IMR-90 (cell line): ENCODE data around the gene ZNF554. TPM values are rescaled to one million over a fixed set of nuclear protein-coding genes. Genes with fewer than 3 reads are reported as not detected.

ENCODE experiments used
- ATAC-seq: fragments of 200-7000 bp; cut with Tn5 transposase; 2 replicates; pipeline ENCODE4 v1.9.1; 2020; ENCODE audit warnings: low read depth, mild to moderate bottlenecking, moderate library complexity
- BruUV-seq: library from RNA; stranded (reverse); fragments of 400-500 nt; replicated peaks from 2 replicates; lab custom pipeline; 2021; lab: Mats Ljungman, UMichigan
- CTCF ChIA-PET: fragments of 300-600 bp; formaldehyde crosslinking; extraction: SDS; loops from one replicate; lab custom pipeline; 2021; ENCODE audit warnings: antibody characterized with exemption; lab: Yijun Ruan, JAX
- POLR2A ChIA-PET: fragments of 300-600 bp; sonication (Branson Sonifier 250); formaldehyde crosslinking; loops from one replicate; lab custom pipeline; 2022; ENCODE audit warnings: antibody characterized with exemption; ENCODE audit not compliant: unreplicated experiment; lab: Charles Lee
- DNase-seq: peaks from one replicate; pipeline ENCODE4 v3.0.0; 2013
- H2AFZ ChIP-seq: replicated peaks from 2 replicates; pipeline ENCODE3; 2013; ENCODE audit warnings: low read length, mild to moderate bottlenecking; ENCODE audit not compliant: poor library complexity
- H2AK5ac ChIP-seq: 2 replicates; pipeline ENCODE4 v1.6.1; 2013; ENCODE audit warnings: low read depth, low read length, inconsistent platforms
- H2AK9ac ChIP-seq: replicated peaks from 2 replicates; pipeline ENCODE3; 2013; ENCODE audit warnings: mild to moderate bottlenecking, low read depth, low read length, moderate library complexity; ENCODE audit not compliant: poor library complexity
- H2BK120ac ChIP-seq: 2 replicates; pipeline ENCODE4 v1.6.1; 2013; ENCODE audit warnings: low read depth, low read length, inconsistent platforms
- H2BK15ac ChIP-seq: 3 replicates; pipeline ENCODE4 v1.6.1; 2013; ENCODE audit warnings: low read depth, low read length, inconsistent platforms
- H2BK20ac ChIP-seq: 2 replicates; pipeline ENCODE4 v1.6.1; 2013; ENCODE audit warnings: low read depth, mild to moderate bottlenecking, inconsistent platforms, low read length, moderate library complexity
- H2BK5ac ChIP-seq: 2 replicates; pipeline ENCODE4 v1.6.1; 2013; ENCODE audit warnings: mild to moderate bottlenecking, low read depth, low read length, inconsistent platforms; ENCODE audit not compliant: poor library complexity, severe bottlenecking
- H3K14ac ChIP-seq: replicated peaks from 2 replicates; pipeline ENCODE4 v1.6.1; 2013; ENCODE audit warnings: low read depth, low read length, inconsistent platforms
- H3K18ac ChIP-seq: 2 replicates; pipeline ENCODE4 v1.6.1; 2013; ENCODE audit warnings: low read depth, low read length, control low read depth
- H3K23ac ChIP-seq: 2 replicates; pipeline ENCODE4 v1.6.1; 2013; ENCODE audit warnings: low read depth, low read length, inconsistent platforms
- H3K27ac ChIP-seq: 2 replicates; pipeline ENCODE4 v1.5.1; 2013; ENCODE audit warnings: mild to moderate bottlenecking, control low read depth, low read length; ENCODE audit not compliant: insufficient read depth
- H3K27me3 ChIP-seq: 2 replicates; pipeline ENCODE4 v1.6.1; 2013; ENCODE audit warnings: low read length; ENCODE audit not compliant: control insufficient read depth, insufficient read depth
- H3K36me3 ChIP-seq: 2 replicates; pipeline ENCODE4 v1.6.1; 2013; ENCODE audit warnings: low read length, mixed read lengths; ENCODE audit not compliant: control insufficient read depth, insufficient read depth
- H3K4ac ChIP-seq: 2 replicates; pipeline ENCODE4 v1.6.1; 2013; ENCODE audit warnings: low read depth, low read length, inconsistent platforms
- H3K4me1 ChIP-seq: 2 replicates; pipeline ENCODE4 v1.6.1; 2013; ENCODE audit warnings: low read length, mixed read lengths; ENCODE audit not compliant: control insufficient read depth, insufficient read depth
- H3K4me2 ChIP-seq: 2 replicates; pipeline ENCODE4 v1.6.1; 2013; ENCODE audit warnings: low read depth, mild to moderate bottlenecking, control low read depth, low read length, moderate library complexity
- H3K4me3 ChIP-seq: 2 replicates; pipeline ENCODE4 v1.5.1; 2013; ENCODE audit warnings: low read depth, mild to moderate bottlenecking, control low read depth, low read length, moderate library complexity; ENCODE audit not compliant: insufficient read depth
- H3K56ac ChIP-seq: 2 replicates; pipeline ENCODE4 v1.6.1; 2013; ENCODE audit warnings: low read length, inconsistent platforms; ENCODE audit not compliant: insufficient read depth; ENCODE audit errors: extremely low read depth
- H3K79me1 ChIP-seq, 2 experiments: 2 replicates each; pipeline ENCODE4 v1.6.1; 2013; ENCODE audit warnings: low read length in 2 of 2, inconsistent platforms in 1 of 2, low read depth in 1 of 2
- H3K9ac ChIP-seq: 2 replicates; pipeline ENCODE4 v1.6.1; 2013; ENCODE audit warnings: low read depth, low read length, control low read depth
- H3K9me1 ChIP-seq: 2 replicates; pipeline ENCODE4 v1.6.1; 2013; ENCODE audit warnings: low read length, inconsistent platforms; ENCODE audit not compliant: insufficient read depth
- H3K9me3 ChIP-seq: 2 replicates; pipeline ENCODE4 v1.6.1; 2013; ENCODE audit warnings: low read length; ENCODE audit not compliant: control insufficient read depth, insufficient read depth
- H4K20me1 ChIP-seq: 2 replicates; pipeline ENCODE4 v1.6.1; 2013; ENCODE audit warnings: low read length, inconsistent platforms; ENCODE audit not compliant: insufficient read depth
- H4K5ac ChIP-seq: 2 replicates; pipeline ENCODE4 v1.6.1; 2013; ENCODE audit warnings: mild to moderate bottlenecking, low read depth, low read length, control low read depth
- H4K8ac ChIP-seq, 2 experiments: 2 replicates each; pipeline ENCODE4 v1.6.1; 2013; ENCODE audit warnings: low read depth in 2 of 2, low read length in 2 of 2, control low read depth in 1 of 2, inconsistent platforms in 1 of 2
- H4K91ac ChIP-seq: 2 replicates; pipeline ENCODE4 v1.6.1; 2013; ENCODE audit warnings: low read depth, low read length, inconsistent platforms; ENCODE audit not compliant: insufficient read depth
- BHLHE40 ChIP-seq: fragments of 150-350 bp; IDR thresholded peaks from 2 replicates; pipeline ENCODE4 v1.6.1; 2016; ENCODE audit warnings: mild to moderate bottlenecking, low read depth, low read length
- CEBPB ChIP-seq: IDR thresholded peaks from 2 replicates; pipeline ENCODE4 v1.6.1; 2012; ENCODE audit warnings: low read depth, low read length, improper control_type of control experiment
- CHD1 ChIP-seq: IDR thresholded peaks from 2 replicates; pipeline ENCODE4 v1.6.1; 2012; ENCODE audit warnings: low read depth, low read length, improper control_type of control experiment
- CTCF ChIP-seq: conservative IDR thresholded peaks from 2 replicates; pipeline ENCODE4 v1.5.1; 2012; ENCODE audit warnings: mild to moderate bottlenecking, low read depth, low read length, improper control_type of control experiment
- ELK1 ChIP-seq: fragments of 150-350 bp; IDR thresholded peaks from 2 replicates; pipeline ENCODE4 v1.6.1; 2016; ENCODE audit warnings: low read depth, mild to moderate bottlenecking, low read length, moderate library complexity, borderline replicate concordance
- MAFK ChIP-seq: IDR thresholded peaks from 2 replicates; pipeline ENCODE4 v1.6.1; 2012; ENCODE audit warnings: low read depth, low read length, improper control_type of control experiment
- MAZ ChIP-seq: IDR thresholded peaks from 2 replicates; pipeline ENCODE4 v1.6.1; 2012; ENCODE audit warnings: low read depth, mild to moderate bottlenecking, low read length, improper control_type of control experiment, moderate library complexity, borderline replicate concordance
- MXI1 ChIP-seq: IDR thresholded peaks from 2 replicates; pipeline ENCODE4 v1.6.1; 2012; ENCODE audit warnings: low read depth, mild to moderate bottlenecking, low read length, moderate library complexity, borderline replicate concordance
- NFE2L2 ChIP-seq: fragments of 150-350 bp; IDR thresholded peaks from 2 replicates; pipeline ENCODE4 v1.6.1; 2016; ENCODE audit warnings: low read depth, mild to moderate bottlenecking, low read length
- POLR2A ChIP-seq: IDR thresholded peaks from 2 replicates; pipeline ENCODE4 v1.6.1; 2012; ENCODE audit warnings: mild to moderate bottlenecking, low read depth, low read length
- RAD21 ChIP-seq: IDR thresholded peaks from 2 replicates; pipeline ENCODE4 v1.6.1; 2012; ENCODE audit warnings: low read length, improper control_type of control experiment
- RCOR1 ChIP-seq: IDR thresholded peaks from 2 replicates; pipeline ENCODE4 v1.6.1; 2012; ENCODE audit warnings: mild to moderate bottlenecking, low read length, improper control_type of control experiment; ENCODE audit not compliant: insufficient replicate concordance
- RFX5 ChIP-seq: IDR thresholded peaks from 2 replicates; pipeline ENCODE4 v1.8.0; 2012; ENCODE audit warnings: low read depth, mild to moderate bottlenecking, low read length, moderate library complexity
- SMC3 ChIP-seq: fragments of 150-350 bp; IDR thresholded peaks from 2 replicates; pipeline ENCODE4 v1.6.1; 2016; ENCODE audit warnings: low read depth, mild to moderate bottlenecking, antibody characterized with exemption, low read length, moderate library complexity
- USF2 ChIP-seq: fragments of 150-350 bp; IDR thresholded peaks from 2 replicates; pipeline ENCODE4 v1.6.1; 2017; ENCODE audit warnings: mild to moderate bottlenecking, antibody characterized with exemption, low read length, low read depth
- WGBS, 2 experiments: methylation state at CpG; one replicate each; pipeline versions ENCODE4 v1.1.5 to v1.1.7; 2013; ENCODE audit warnings: missing lambda C conversion rate in 2 of 2; ENCODE audit not compliant: insufficient read length in 1 of 2; ENCODE audit errors: extremely low coverage in 2 of 2; 5-methylcytosine and 5-hydroxymethylcytosine counted together
- dilution Hi-C: fragments of 300-500 bp; cut with HindIII; formaldehyde crosslinking; loops from one replicate; pipeline ENCODE4 v1.14.3; 2018; ENCODE audit warnings: low sequenced_read_pairs; ENCODE audit not compliant: unreplicated experiment
- in situ Hi-C: fragments of 300-500 bp; cut with MboI; formaldehyde crosslinking; loops from 3 replicates; pipeline ENCODE4 v1.14.3; 2019; ENCODE audit warnings: low sequenced_read_pairs, inconsistent platforms, mixed read lengths
- intact Hi-C: fragments of 100-400 bp; cut with micrococcal nuclease; formaldehyde crosslinking; loops from 2 replicates; pipeline ENCODE4 v1.10.0; 2022
- polyA plus RNA-seq, 3 experiments: library from polyadenylated mRNA; depleted of rRNA; stranded (reverse); fragments of >200 nt; gene quantifications; 2 replicates each; pipeline ENCODE4 v1.2.3, GENCODE V29; 2012; ENCODE audit warnings: low replicate concordance in 1 of 3
- total RNA-seq: library from RNA; depleted of rRNA; stranded (reverse); fragments of >200 nt; gene quantifications from 2 replicates; pipeline ENCODE4 v1.2.3, GENCODE V29; 2012

ZNF554 gene
- total and polyA plus RNA-seq, 2 of the 4 experiments (the other 2 are of a cell fraction): 1.5 to 3.0 TPM

GRCh38 chr19:2813235-2814160, 6.2 kb upstream of the ZNF554 start:
- no peak overlapping the region for H3K4me3 ChIP-seq
- no peaks in the 10 kb centered on the region for H3K9me3 ChIP-seq
- intact Hi-C loops (no loop called here), in situ Hi-C loops (no loop called here), dilution Hi-C loops (no loop called here)
- H2BK5ac ChIP-seq: no peak overlapping the region
- H3K18ac ChIP-seq: no peak overlapping the region
- POLR2A ChIA-PET: no interaction called here
- DNase-seq: no peak
- H3K56ac ChIP-seq: no peak overlapping the region
- H4K20me1 ChIP-seq: no peaks in the 10 kb centered on the region; the same call in 1 of the 2 replicates
- H4K5ac ChIP-seq: no peak overlapping the region
- no peak overlapping the region for H2AFZ ChIP-seq
- BruUV-seq: no TSS peak
- H3K36me3 ChIP-seq: peaks cover 33% of the 10 kb centered on the region
- no peak overlapping the region for H3K23ac ChIP-seq
- no peak overlapping the region for H3K14ac ChIP-seq
- no peaks in the 10 kb centered on the region for H3K9me1 ChIP-seq
- CTCF ChIA-PET: no interaction called here
- H4K91ac ChIP-seq: no peak overlapping the region
- no peak overlapping the region for H2BK20ac ChIP-seq
- no peak overlapping the region for H2AK5ac ChIP-seq
- H2BK120ac ChIP-seq: no peak overlapping the region
- H3K27ac ChIP-seq: no peak overlapping the region
- H3K9ac ChIP-seq: no peak overlapping the region
- no peak for ATAC-seq
- no peak overlapping the region for H3K4ac ChIP-seq
- no peaks in the 10 kb centered on the region for H3K4me1 ChIP-seq
- H2AK9ac ChIP-seq: no peak overlapping the region
- no peak overlapping the region for H4K8ac ChIP-seq
- no peaks in the 10 kb centered on the region for H3K27me3 ChIP-seq
- no peak overlapping the region for H2BK15ac ChIP-seq
- 90% methylated on average over 19 of the region's 35 CpGs; no CpG with 5 or more reads in 1 of the 2 experiments for WGBS, 2 experiments
- no peaks in the 10 kb centered on the region; a peak in 1 of 4 replicates for H3K79me1 ChIP-seq
- H3K4me2 ChIP-seq: no peak overlapping the region
- TF ChIP-seq USF2 (no peak), ELK1 (no peak), MXI1 (no peak), POLR2A (no peak), MAZ (no peak), BHLHE40 (no peak), RCOR1 (no peak), SMC3 (no peak), RFX5 (no peak), MAFK (no peak), CEBPB (no peak), NFE2L2 (no peak), CHD1 (no peak), RAD21 (no peak), CTCF (no peak)
